OCI-LY7 (cell line): ENCODE measurements around the gene RAB3D.

Source experiments
- CTCF ChIP-seq: fragments of 200-600 bp; sonication (generic); conservative IDR thresholded peaks from 2 replicates; pipeline ENCODE4 v1.5.1; 2014; ENCODE audit warnings: mild to moderate bottlenecking, antibody characterized with exemption, low read length, moderate library complexity, mixed read lengths
- EZH2phosphoT487 ChIP-seq: fragments of 200-600 bp; sonication (generic); IDR thresholded peaks from 2 replicates; pipeline ENCODE4 v1.6.1; 2018; ENCODE audit warnings: low read depth, borderline replicate concordance, mild to moderate bottlenecking, mixed run types, antibody characterized with exemption, low read length, moderate library complexity, mixed read lengths

- TF ChIP-seq CTCF = no peak
- TF ChIP-seq EZH2phosphoT487 = no peak
Observed at GRCh38 chr19:11364935-11365334, 25.5 kb upstream of the RAB3D start.
